SK-N-SH (cell line): ENCODE results near the gene CHST12. TPM values are rescaled to one million over a fixed set of nuclear protein-coding genes. Genes with fewer than 3 reads are reported as not detected.
"Not testable (repeated sequence)": the region's sequence is repeated elsewhere in the genome, so short reads cannot be mapped to it uniquely, and the experiment has no call there.

Experiments
- CTCF ChIA-PET: fragments of 300-600, 350-600 bp; formaldehyde crosslinking; extraction: SDS; loops from one replicate; lab custom pipeline; 2021; lab: Yijun Ruan, JAX
- POLR2A ChIA-PET: fragments of 350-600 bp; sonication (Branson Sonifier 250); formaldehyde crosslinking; extraction: SDS; loops from one replicate; lab custom pipeline; 2020; ENCODE audit warnings: antibody characterized with exemption, inconsistent platforms; lab: Yijun Ruan, JAX
- DNase-seq: peaks from one replicate; pipeline ENCODE4 v3.0.0; 2012
- H2AFZ ChIP-seq: fragments of 200-600 bp; sonication (generic); 2 replicates; pipeline ENCODE4 v1.8.1; 2016; ENCODE audit warnings: antibody characterized with exemption, mild to moderate bottlenecking, low read depth
- H3F3A ChIP-seq: fragments of 200-600 bp; sonication (generic); replicated peaks from 2 replicates; pipeline ENCODE3; 2016; ENCODE audit warnings: antibody characterized with exemption, mild to moderate bottlenecking; ENCODE audit not compliant: insufficient read depth
- H3K27ac ChIP-seq, 2 experiments: fragments of 200-500 bp in 1 of 2; fragments of 200-600 bp in 1 of 2; sonication (Bioruptor generic) in 1 of 2; sonication (generic), shearing (Covaris generic) in 1 of 2; 2 replicates each; pipeline versions ENCODE4 v1.5.1 to v1.6.1; 2014 to 2016; ENCODE audit warnings: low read depth in 2 of 2, inconsistent platforms in 1 of 2, low read length in 1 of 2, mild to moderate bottlenecking in 1 of 2, mixed read lengths in 1 of 2
- H3K27me3 ChIP-seq: fragments of 200-600 bp; sonication (generic), shearing (Covaris generic); 2 replicates; pipeline ENCODE4 v1.6.1; 2016; ENCODE audit warnings: mixed run types; ENCODE audit not compliant: insufficient read depth
- H3K36me3 ChIP-seq, 2 experiments: fragments of 200-500 bp in 1 of 2; fragments of 200-600 bp in 1 of 2; sonication (Bioruptor generic) in 1 of 2; sonication (generic) in 1 of 2; replicated peaks in 1 of 2; 2 replicates each; pipeline versions ENCODE3 to v1.5.1; 2014 to 2016; ENCODE audit warnings: low read length in 1 of 2, mild to moderate bottlenecking in 1 of 2; ENCODE audit not compliant: insufficient read depth in 2 of 2, control insufficient read depth in 1 of 2
- H3K4me1 ChIP-seq, 2 experiments: fragments of 200-500 bp in 1 of 2; fragments of 200-600 bp in 1 of 2; sonication (Bioruptor generic) in 1 of 2; sonication (generic), shearing (Covaris generic) in 1 of 2; 2 replicates each; pipeline versions ENCODE4 v1.5.1 to v1.6.1; 2014 to 2016; ENCODE audit warnings: low read depth in 1 of 2, low read length in 1 of 2, mixed run types in 1 of 2; ENCODE audit not compliant: insufficient read depth in 2 of 2, control insufficient read depth in 1 of 2
- H3K4me2 ChIP-seq: fragments of 200-600 bp; sonication (generic), shearing (Covaris generic); 2 replicates; pipeline ENCODE4 v1.6.1; 2017; ENCODE audit warnings: mixed run types
- H3K4me3 ChIP-seq, 2 experiments: fragments of 200-500 bp in 1 of 2; fragments of 200-600 bp in 1 of 2; sonication (Bioruptor generic) in 1 of 2; sonication (generic), shearing (Covaris generic) in 1 of 2; 2 replicates each; pipeline versions ENCODE4 v1.5.1 to v1.8.1; 2014 to 2016; ENCODE audit warnings: low read depth in 2 of 2, inconsistent platforms in 1 of 2, low read length in 1 of 2, mild to moderate bottlenecking in 1 of 2, mixed read lengths in 1 of 2, moderate library complexity in 1 of 2
- H3K79me2 ChIP-seq: fragments of 200-600 bp; sonication (generic); 2 replicates; pipeline ENCODE4 v1.8.1; 2017; ENCODE audit warnings: mild to moderate bottlenecking; ENCODE audit not compliant: insufficient read depth
- H3K9ac ChIP-seq: fragments of 200-600 bp; sonication (generic); 2 replicates; pipeline ENCODE4 v1.6.1; 2017; ENCODE audit warnings: mixed run types
- H3K9me2 ChIP-seq: fragments of 200-600 bp; sonication (generic); 2 replicates; pipeline ENCODE4 v1.6.1; 2017; ENCODE audit warnings: mixed run types
- H3K9me3 ChIP-seq: fragments of 200-600 bp; sonication (generic); 2 replicates; pipeline ENCODE4 v1.6.1; 2017; ENCODE audit warnings: mixed run types, mild to moderate bottlenecking, moderate library complexity
- H4K20me1 ChIP-seq: fragments of 200-600 bp; sonication (generic); 2 replicates; pipeline ENCODE4 v1.6.1; 2017; ENCODE audit warnings: mild to moderate bottlenecking, mixed run types; ENCODE audit not compliant: insufficient read depth
- ELF1 ChIP-seq: IDR thresholded peaks from 2 replicates; pipeline ENCODE4 v1.4.0; 2012
- GABPA ChIP-seq: IDR thresholded peaks from 2 replicates; pipeline ENCODE4 v1.4.0; 2012; ENCODE audit warnings: low read depth, mild to moderate bottlenecking
- MXI1 ChIP-seq: IDR thresholded peaks from 2 replicates; pipeline ENCODE4 v1.6.1; 2012; ENCODE audit warnings: mild to moderate bottlenecking, low read depth, low read length, improper control_type of control experiment
- NRF1 ChIP-seq: IDR thresholded peaks from 2 replicates; pipeline ENCODE4 v1.6.1; 2012; ENCODE audit warnings: low read depth, mild to moderate bottlenecking, low read length
- POLR2AphosphoS5 ChIP-seq: IDR thresholded peaks from 2 replicates; pipeline ENCODE4 v1.6.1; 2012; ENCODE audit warnings: low read depth, low read length
- RAD21 ChIP-seq: IDR thresholded peaks from 2 replicates; pipeline ENCODE4 v1.6.1; 2012; ENCODE audit warnings: mild to moderate bottlenecking, low read length
- RCOR1 ChIP-seq: fragments of 150-350 bp; IDR thresholded peaks from 2 replicates; pipeline ENCODE4 v1.6.1; 2017; ENCODE audit warnings: antibody characterized with exemption, low read length
- TAF1 ChIP-seq: IDR thresholded peaks from 2 replicates; pipeline ENCODE4 v1.6.1; 2012; ENCODE audit warnings: low read depth, mild to moderate bottlenecking, low read length, moderate library complexity, borderline replicate concordance
- WGBS: methylation state at CpG from one replicate; pipeline ENCODE4 v1.1.6; 2017; ENCODE audit warnings: low lambda C conversion rate; 5-methylcytosine and 5-hydroxymethylcytosine counted together
- polyA plus RNA-seq, 3 experiments: library from polyadenylated mRNA; depleted of rRNA; stranded (reverse); fragments of >200 nt; gene quantifications; 2 replicates each; pipeline ENCODE4 v1.2.3, GENCODE V29; 2012
- TF ChIP-seq, protein P1 (sequence below): fragments of 150-350 bp; IDR thresholded peaks from 2 replicates; pipeline ENCODE4 v1.6.1; 2016; ENCODE audit warnings: mild to moderate bottlenecking, low read depth, low read length

CHST12 gene
- polyA plus RNA-seq, 1 of the 3 experiments (the other 2 are of a cell fraction), result 32.7 TPM

- TF ChIP-seq, protein P1, sequence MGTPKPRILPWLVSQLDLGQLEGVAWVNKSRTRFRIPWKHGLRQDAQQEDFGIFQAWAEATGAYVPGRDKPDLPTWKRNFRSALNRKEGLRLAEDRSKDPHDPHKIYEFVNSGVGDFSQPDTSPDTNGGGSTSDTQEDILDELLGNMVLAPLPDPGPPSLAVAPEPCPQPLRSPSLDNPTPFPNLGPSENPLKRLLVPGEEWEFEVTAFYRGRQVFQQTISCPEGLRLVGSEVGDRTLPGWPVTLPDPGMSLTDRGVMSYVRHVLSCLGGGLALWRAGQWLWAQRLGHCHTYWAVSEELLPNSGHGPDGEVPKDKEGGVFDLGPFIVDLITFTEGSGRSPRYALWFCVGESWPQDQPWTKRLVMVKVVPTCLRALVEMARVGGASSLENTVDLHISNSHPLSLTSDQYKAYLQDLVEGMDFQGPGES, result no peak
- TF ChIP-seq NRF1 (no peak), RCOR1 (no peak), POLR2AphosphoS5 (no peak), MXI1 (no peak)
Measured at GRCh38 chr7:2416063-2416462, 12.7 kb downstream of the CHST12 start (continued).

- CTCF ChIA-PET, result interaction anchor here (1.2 to 1.9 kb wide), 2 partner anchors 15 to 35 kb away, joined by 5 to 6 read pairs; no protein-coding TSS in a partner anchor
- WGBS, result 93% methylated on average over 6 of the region's 6 CpGs
Measured at GRCh38 chr7:2416650-2417049, 13.2 kb downstream of the CHST12 start.

GRCh38 chr7:2417178-2417577 lies 13.8 kb downstream of the CHST12 start:
- POLR2A ChIA-PET, result interaction anchor here (0.6 kb wide), 1 partner anchor 490 kb away, joined by 5 read pairs; no protein-coding TSS in a partner anchor
- not testable (repeated sequence) for H3K27ac ChIP-seq

More at GRCh38 chr7:2416650-2417049, 13.2 kb downstream of the CHST12 start:
- Histone ChIP-seq H3K9me3 (no peaks in the 10 kb centered on the region), H4K20me1 (peaks cover 7% of the 10 kb centered on the region; the same call in 1 of the 2 replicates), H3K4me1 (peaks cover 0 to 9% of the 10 kb centered on the region in 2 experiments; a peak in 3 of 4 replicates), H2AFZ (no peak overlapping the region), H3K79me2 (peaks cover 42% of the 10 kb centered on the region), H3K4me3 (no peak overlapping the region), H3K36me3 (no peaks in the 10 kb centered on the region), H3K27ac (no peak overlapping the region), H3F3A (peaks cover 25% of the 10 kb centered on the region), H3K9me2 (no peaks in the 10 kb centered on the region), H3K9ac (no peak overlapping the region), H3K27me3 (no peaks in the 10 kb centered on the region), H3K4me2 (no peak overlapping the region)
- no peak for DNase-seq
- TF ChIP-seq GABPA, result no peak
- TF ChIP-seq RAD21, result no peak
- TF ChIP-seq TAF1, result no peak
- TF ChIP-seq ELF1, result no peak
- POLR2A ChIA-PET, result interaction anchor here (0.6 kb wide), 1 partner anchor 489 kb away, joined by 5 read pairs; no protein-coding TSS in a partner anchor

More at GRCh38 chr7:2417178-2417577, 13.8 kb downstream of the CHST12 start:
- WGBS, result 100% methylated on average over 3 of the region's 3 CpGs
- H3K9me3 ChIP-seq, H3K4me3 ChIP-seq, H3K9me2 ChIP-seq, H3K4me1 ChIP-seq, H3K4me2 ChIP-seq, DNase-seq, H2AFZ ChIP-seq, H4K20me1 ChIP-seq, H3K27me3 ChIP-seq, H3K9ac ChIP-seq, H3K36me3 ChIP-seq: not testable (repeated sequence)
- H3K79me2 ChIP-seq, result peaks cover 42% of the 10 kb centered on the region
- peaks cover 24% of the 10 kb centered on the region for H3F3A ChIP-seq
- CTCF ChIA-PET, result interaction anchor here (1.2 to 1.9 kb wide), 3 partner anchors 14 to 52 kb away, joined by 5 to 8 read pairs (median 6); no protein-coding TSS in a partner anchor
